ENCODE data around the gene PRKAR2B. TPM values are rescaled to one million over a fixed set of nuclear protein-coding genes. Genes with fewer than 3 reads are reported as not detected.

The PRKAR2B gene
- total RNA-seq, 1 experiment from 2014 or later: 15.1 TPM

- TF ChIP-seq FOSL1 (IDR thresholded peaks at IDR 0.05; ENCODE audit: low read depth) (no peak), CEBPB (IDR thresholded peaks at IDR 0.05; ENCODE audit: low read depth) (no peak), TCF7L2 (IDR thresholded peaks at IDR 0.05; ENCODE audit: borderline replicate concordance, extremely low read depth, insufficient read depth, insufficient read length) (no peak), CTCF (IDR thresholded peaks at IDR 0.05 in 2 of 3, conservative IDR thresholded peaks at IDR 0.05 in 1 of 3; ENCODE audit: borderline replicate concordance in 1 of 3, insufficient read depth in 1 of 3, low read depth in 2 of 3, low read length in 2 of 3) (no peak), ATF3 (IDR thresholded peaks at IDR 0.05) (no peak), RAD21 (IDR thresholded peaks at IDR 0.05; ENCODE audit: low read depth) (no peak), POLR2A (IDR thresholded peaks at IDR 0.05; ENCODE audit: borderline replicate concordance, extremely low read depth, insufficient read depth, insufficient read length) (no peak), ZFX (IDR thresholded peaks at IDR 0.05) (no peak), POLR2AphosphoS5 (IDR thresholded peaks at IDR 0.05; ENCODE audit: low read depth, low read length) (no peak)
- TF ChIP-seq, protein P1, sequence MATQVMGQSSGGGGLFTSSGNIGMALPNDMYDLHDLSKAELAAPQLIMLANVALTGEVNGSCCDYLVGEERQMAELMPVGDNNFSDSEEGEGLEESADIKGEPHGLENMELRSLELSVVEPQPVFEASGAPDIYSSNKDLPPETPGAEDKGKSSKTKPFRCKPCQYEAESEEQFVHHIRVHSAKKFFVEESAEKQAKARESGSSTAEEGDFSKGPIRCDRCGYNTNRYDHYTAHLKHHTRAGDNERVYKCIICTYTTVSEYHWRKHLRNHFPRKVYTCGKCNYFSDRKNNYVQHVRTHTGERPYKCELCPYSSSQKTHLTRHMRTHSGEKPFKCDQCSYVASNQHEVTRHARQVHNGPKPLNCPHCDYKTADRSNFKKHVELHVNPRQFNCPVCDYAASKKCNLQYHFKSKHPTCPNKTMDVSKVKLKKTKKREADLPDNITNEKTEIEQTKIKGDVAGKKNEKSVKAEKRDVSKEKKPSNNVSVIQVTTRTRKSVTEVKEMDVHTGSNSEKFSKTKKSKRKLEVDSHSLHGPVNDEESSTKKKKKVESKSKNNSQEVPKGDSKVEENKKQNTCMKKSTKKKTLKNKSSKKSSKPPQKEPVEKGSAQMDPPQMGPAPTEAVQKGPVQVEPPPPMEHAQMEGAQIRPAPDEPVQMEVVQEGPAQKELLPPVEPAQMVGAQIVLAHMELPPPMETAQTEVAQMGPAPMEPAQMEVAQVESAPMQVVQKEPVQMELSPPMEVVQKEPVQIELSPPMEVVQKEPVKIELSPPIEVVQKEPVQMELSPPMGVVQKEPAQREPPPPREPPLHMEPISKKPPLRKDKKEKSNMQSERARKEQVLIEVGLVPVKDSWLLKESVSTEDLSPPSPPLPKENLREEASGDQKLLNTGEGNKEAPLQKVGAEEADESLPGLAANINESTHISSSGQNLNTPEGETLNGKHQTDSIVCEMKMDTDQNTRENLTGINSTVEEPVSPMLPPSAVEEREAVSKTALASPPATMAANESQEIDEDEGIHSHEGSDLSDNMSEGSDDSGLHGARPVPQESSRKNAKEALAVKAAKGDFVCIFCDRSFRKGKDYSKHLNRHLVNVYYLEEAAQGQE (IDR thresholded peaks at IDR 0.05; ENCODE audit: low read depth): no peak
- TF ChIP-seq, protein P2, sequence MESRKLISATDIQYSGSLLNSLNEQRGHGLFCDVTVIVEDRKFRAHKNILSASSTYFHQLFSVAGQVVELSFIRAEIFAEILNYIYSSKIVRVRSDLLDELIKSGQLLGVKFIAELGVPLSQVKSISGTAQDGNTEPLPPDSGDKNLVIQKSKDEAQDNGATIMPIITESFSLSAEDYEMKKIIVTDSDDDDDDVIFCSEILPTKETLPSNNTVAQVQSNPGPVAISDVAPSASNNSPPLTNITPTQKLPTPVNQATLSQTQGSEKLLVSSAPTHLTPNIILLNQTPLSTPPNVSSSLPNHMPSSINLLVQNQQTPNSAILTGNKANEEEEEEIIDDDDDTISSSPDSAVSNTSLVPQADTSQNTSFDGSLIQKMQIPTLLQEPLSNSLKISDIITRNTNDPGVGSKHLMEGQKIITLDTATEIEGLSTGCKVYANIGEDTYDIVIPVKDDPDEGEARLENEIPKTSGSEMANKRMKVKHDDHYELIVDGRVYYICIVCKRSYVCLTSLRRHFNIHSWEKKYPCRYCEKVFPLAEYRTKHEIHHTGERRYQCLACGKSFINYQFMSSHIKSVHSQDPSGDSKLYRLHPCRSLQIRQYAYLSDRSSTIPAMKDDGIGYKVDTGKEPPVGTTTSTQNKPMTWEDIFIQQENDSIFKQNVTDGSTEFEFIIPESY (IDR thresholded peaks at IDR 0.05; ENCODE audit: extremely low read depth, insufficient replicate concordance, low read length): no peak
- no peaks in the 10 kb centered on the region for H3K9me3 ChIP-seq (ENCODE audit: control insufficient read depth in 1 of 2, insufficient read depth in 1 of 2, low read depth in 1 of 2, low read length in 2 of 2)
- ChIA-PET CTCF (interaction anchor here (1.8 kb wide), 1 partner anchor 10 kb away, joined by 5 read pairs; no protein-coding TSS in a partner anchor), RAD21 (ENCODE audit: low non-redundant PET in 1 of 2, low total read pairs in 2 of 2, uncharacterized antibody in 2 of 2, unreplicated experiment in 2 of 2) (no interaction called here), POLR2A (no interaction called here)
- H3K36me3 ChIP-seq (ENCODE audit: control insufficient read depth in 1 of 2, insufficient read depth in 2 of 2, low read length in 2 of 2): no peaks in the 10 kb centered on the region
- no peak for ATAC-seq
- DNase-seq (ENCODE audit: low read depth, low spot score): no peak
- no peaks in the 10 kb centered on the region for H3K9me2 ChIP-seq (ENCODE audit: insufficient read depth)
- H3K79me2 ChIP-seq (ENCODE audit: insufficient read depth, low read length): no peaks in the 10 kb centered on the region
- no peaks in the 10 kb centered on the region for H4K20me1 ChIP-seq (ENCODE audit: insufficient read depth)
- intact Hi-C loops (cut with micrococcal nuclease): no loop called here
- no peaks in the 10 kb centered on the region for H3K4me1 ChIP-seq (ENCODE audit: control insufficient read depth in 1 of 2, insufficient read depth in 2 of 2, low read length in 2 of 2)
- no peak overlapping the region for H3K27ac ChIP-seq (ENCODE audit: low read depth, low read length)
- no peak overlapping the region for H2AFZ ChIP-seq (ENCODE audit: low read depth, low read length, poor library complexity, severe bottlenecking)
- TSS peak; percentile 30 for BruUV-seq (replicated peaks)
- no peak overlapping the region for H3K4me3 ChIP-seq (replicated peaks in 1 of 2; ENCODE audit: low read depth in 1 of 2, low read length in 2 of 2)
- no peak overlapping the region for H3K9ac ChIP-seq (ENCODE audit: low read length)
- no peak overlapping the region for H3K4me2 ChIP-seq (ENCODE audit: low read length)
- H3K27me3 ChIP-seq (ENCODE audit: insufficient read depth, low read length): no peaks in the 10 kb centered on the region
Observed at GRCh38 chr7:107160389-107160788, 115.9 kb downstream of the PRKAR2B start.
